SK-N-SH (cell line): ENCODE results near the gene DENND2C. TPM values are rescaled to one million over a fixed set of nuclear protein-coding genes. Genes with fewer than 3 reads are reported as not detected.

Source experiments
- CTCF ChIA-PET: fragments of 300-600, 350-600 bp; formaldehyde crosslinking; extraction: SDS; loops from one replicate; lab custom pipeline; 2021; lab: Yijun Ruan, JAX
- POLR2A ChIA-PET: fragments of 350-600 bp; sonication (Branson Sonifier 250); formaldehyde crosslinking; extraction: SDS; loops from one replicate; lab custom pipeline; 2020; ENCODE audit warnings: antibody characterized with exemption, inconsistent platforms; lab: Yijun Ruan, JAX
- DNase-seq: peaks from one replicate; pipeline ENCODE4 v3.0.0; 2012
- H2AFZ ChIP-seq: fragments of 200-600 bp; sonication (generic); 2 replicates; pipeline ENCODE4 v1.8.1; 2016; ENCODE audit warnings: antibody characterized with exemption, mild to moderate bottlenecking, low read depth
- H3F3A ChIP-seq: fragments of 200-600 bp; sonication (generic); replicated peaks from 2 replicates; pipeline ENCODE3; 2016; ENCODE audit warnings: antibody characterized with exemption, mild to moderate bottlenecking; ENCODE audit not compliant: insufficient read depth
- H3K27ac ChIP-seq, 2 experiments: fragments of 200-500 bp in 1 of 2; fragments of 200-600 bp in 1 of 2; sonication (Bioruptor generic) in 1 of 2; sonication (generic), shearing (Covaris generic) in 1 of 2; 2 replicates each; pipeline versions ENCODE4 v1.5.1 to v1.6.1; 2014 to 2016; ENCODE audit warnings: low read depth in 2 of 2, inconsistent platforms in 1 of 2, low read length in 1 of 2, mild to moderate bottlenecking in 1 of 2, mixed read lengths in 1 of 2
- H3K27me3 ChIP-seq: fragments of 200-600 bp; sonication (generic), shearing (Covaris generic); 2 replicates; pipeline ENCODE4 v1.6.1; 2016; ENCODE audit warnings: mixed run types; ENCODE audit not compliant: insufficient read depth
- H3K36me3 ChIP-seq, 2 experiments: fragments of 200-500 bp in 1 of 2; fragments of 200-600 bp in 1 of 2; sonication (Bioruptor generic) in 1 of 2; sonication (generic) in 1 of 2; replicated peaks in 1 of 2; 2 replicates each; pipeline versions ENCODE3 to v1.5.1; 2014 to 2016; ENCODE audit warnings: low read length in 1 of 2, mild to moderate bottlenecking in 1 of 2; ENCODE audit not compliant: insufficient read depth in 2 of 2, control insufficient read depth in 1 of 2
- H3K4me1 ChIP-seq, 2 experiments: fragments of 200-500 bp in 1 of 2; fragments of 200-600 bp in 1 of 2; sonication (Bioruptor generic) in 1 of 2; sonication (generic), shearing (Covaris generic) in 1 of 2; 2 replicates each; pipeline versions ENCODE4 v1.5.1 to v1.6.1; 2014 to 2016; ENCODE audit warnings: low read depth in 1 of 2, low read length in 1 of 2, mixed run types in 1 of 2; ENCODE audit not compliant: insufficient read depth in 2 of 2, control insufficient read depth in 1 of 2
- H3K4me2 ChIP-seq: fragments of 200-600 bp; sonication (generic), shearing (Covaris generic); 2 replicates; pipeline ENCODE4 v1.6.1; 2017; ENCODE audit warnings: mixed run types
- H3K4me3 ChIP-seq, 2 experiments: fragments of 200-500 bp in 1 of 2; fragments of 200-600 bp in 1 of 2; sonication (Bioruptor generic) in 1 of 2; sonication (generic), shearing (Covaris generic) in 1 of 2; 2 replicates each; pipeline versions ENCODE4 v1.5.1 to v1.8.1; 2014 to 2016; ENCODE audit warnings: low read depth in 2 of 2, inconsistent platforms in 1 of 2, low read length in 1 of 2, mild to moderate bottlenecking in 1 of 2, mixed read lengths in 1 of 2, moderate library complexity in 1 of 2
- H3K79me2 ChIP-seq: fragments of 200-600 bp; sonication (generic); 2 replicates; pipeline ENCODE4 v1.8.1; 2017; ENCODE audit warnings: mild to moderate bottlenecking; ENCODE audit not compliant: insufficient read depth
- H3K9ac ChIP-seq: fragments of 200-600 bp; sonication (generic); 2 replicates; pipeline ENCODE4 v1.6.1; 2017; ENCODE audit warnings: mixed run types
- H3K9me2 ChIP-seq: fragments of 200-600 bp; sonication (generic); 2 replicates; pipeline ENCODE4 v1.6.1; 2017; ENCODE audit warnings: mixed run types
- H3K9me3 ChIP-seq: fragments of 200-600 bp; sonication (generic); 2 replicates; pipeline ENCODE4 v1.6.1; 2017; ENCODE audit warnings: mixed run types, mild to moderate bottlenecking, moderate library complexity
- H4K20me1 ChIP-seq: fragments of 200-600 bp; sonication (generic); 2 replicates; pipeline ENCODE4 v1.6.1; 2017; ENCODE audit warnings: mild to moderate bottlenecking, mixed run types; ENCODE audit not compliant: insufficient read depth
- CHD2 ChIP-seq: fragments of 150-350 bp; IDR thresholded peaks from 2 replicates; pipeline ENCODE4 v1.6.1; 2018; ENCODE audit warnings: low read length; ENCODE audit not compliant: partially characterized antibody
- ELF1 ChIP-seq: IDR thresholded peaks from 2 replicates; pipeline ENCODE4 v1.4.0; 2012
- EP300 ChIP-seq, 2 experiments: IDR thresholded peaks; 2 replicates each; pipeline versions ENCODE4 v1.4.0 to v1.6.1; 2012; ENCODE audit warnings: borderline replicate concordance in 1 of 2, low read depth in 1 of 2, low read length in 1 of 2
- EZH2phosphoT487 ChIP-seq: fragments of 200-600 bp; sonication (generic); IDR thresholded peaks from 2 replicates; pipeline ENCODE4 v1.6.1; 2017; ENCODE audit warnings: low read depth, mixed run types, mild to moderate bottlenecking, antibody characterized with exemption, moderate library complexity, borderline replicate concordance
- FOXM1 ChIP-seq: IDR thresholded peaks from 2 replicates; pipeline ENCODE4 v1.4.0; 2012; ENCODE audit warnings: low read depth, mild to moderate bottlenecking
- GATA2 ChIP-seq: sonication (generic); formaldehyde crosslinking; IDR thresholded peaks from 2 replicates; pipeline ENCODE4 v1.5.0; 2020; ENCODE audit warnings: mild to moderate bottlenecking, missing genetic modification reagents
- IRF3 ChIP-seq: fragments of 150-350 bp; IDR thresholded peaks from 2 replicates; pipeline ENCODE4 v1.6.1; 2016; ENCODE audit warnings: mild to moderate bottlenecking, low read depth, low read length
- MEF2A ChIP-seq: IDR thresholded peaks from 2 replicates; pipeline ENCODE4 v1.4.0; 2012; ENCODE audit warnings: low read depth, borderline replicate concordance
- MXI1 ChIP-seq: IDR thresholded peaks from 2 replicates; pipeline ENCODE4 v1.6.1; 2012; ENCODE audit warnings: mild to moderate bottlenecking, low read depth, low read length, improper control_type of control experiment
- NRF1 ChIP-seq: IDR thresholded peaks from 2 replicates; pipeline ENCODE4 v1.6.1; 2012; ENCODE audit warnings: low read depth, mild to moderate bottlenecking, low read length
- PBX3 ChIP-seq: IDR thresholded peaks from 2 replicates; pipeline ENCODE4; 2012
- RCOR1 ChIP-seq: fragments of 150-350 bp; IDR thresholded peaks from 2 replicates; pipeline ENCODE4 v1.6.1; 2017; ENCODE audit warnings: antibody characterized with exemption, low read length
- REST ChIP-seq: IDR thresholded peaks from 2 replicates; pipeline ENCODE4 v1.6.1; 2012; ENCODE audit warnings: mild to moderate bottlenecking, low read depth, low read length, moderate library complexity
- RFX5 ChIP-seq: IDR thresholded peaks from 2 replicates; pipeline ENCODE4 v1.6.1; 2012; ENCODE audit warnings: mild to moderate bottlenecking, improper control_type of control experiment, low read length
- SIN3A ChIP-seq: IDR thresholded peaks from 2 replicates; pipeline ENCODE4 v1.6.1; 2012; ENCODE audit warnings: low read depth, mild to moderate bottlenecking, low read length, moderate library complexity, borderline replicate concordance
- ZBTB33 ChIP-seq: IDR thresholded peaks from 2 replicates; pipeline ENCODE4 v1.4.0; 2012; ENCODE audit warnings: low read depth, borderline replicate concordance
- WGBS: methylation state at CpG from one replicate; pipeline ENCODE4 v1.1.6; 2017; ENCODE audit warnings: low lambda C conversion rate; 5-methylcytosine and 5-hydroxymethylcytosine counted together
- polyA plus RNA-seq, 3 experiments: library from polyadenylated mRNA; depleted of rRNA; stranded (reverse); fragments of >200 nt; gene quantifications; 2 replicates each; pipeline ENCODE4 v1.2.3, GENCODE V29; 2012

Gene DENND2C
- polyA plus RNA-seq, 1 of the 3 experiments (the other 2 are of a cell fraction) = 0.03 TPM

- TF ChIP-seq PBX3 = no peak
- no peak for TF ChIP-seq ELF1
- TF ChIP-seq MXI1 = no peak
- TF ChIP-seq IRF3 = no peak
- TF ChIP-seq EZH2phosphoT487 = no peak
- TF ChIP-seq NRF1 = no peak
- TF ChIP-seq CHD2 = no peak
These were observed 7.8 kb upstream of the DENND2C start (continued) for GRCh38 chr1:114677691-114678090.

GRCh38 chr1:114676115-114676514 lies 6.3 kb upstream of the DENND2C start:
- Histone ChIP-seq H3K36me3 (no peaks in the 10 kb centered on the region), H2AFZ (no peak overlapping the region), H3K4me2 (no peak overlapping the region), H3K9me3 (no peaks in the 10 kb centered on the region), H3K9ac (no peak overlapping the region), H3K27ac (no peak overlapping the region), H3K27me3 (peaks cover 56% of the 10 kb centered on the region), H3K4me3 (no peak overlapping the region), H3K79me2 (no peaks in the 10 kb centered on the region), H4K20me1 (no peaks in the 10 kb centered on the region), H3F3A (no peaks in the 10 kb centered on the region), H3K9me2 (no peaks in the 10 kb centered on the region), H3K4me1 (no peaks in the 10 kb centered on the region)
- no peak for DNase-seq
- WGBS = 3% methylated on average over 1 of the region's 1 CpG
- ChIA-PET POLR2A (no interaction called here), CTCF (interaction anchor here (1.5 kb wide), 1 partner anchor 14 kb away, joined by 4 read pairs; no protein-coding TSS in a partner anchor)
- TF ChIP-seq SIN3A (no peak), CHD2 (no peak), MEF2A (no peak), EZH2phosphoT487 (no peak), GATA2 (CRISPR knock-in tag) (no peak), RFX5 (no peak)

GRCh38 chr1:114671939-114672275 lies 2.1 kb upstream of the DENND2C start:
- Histone ChIP-seq H3K4me3 (no peak overlapping the region), H3K36me3 (no peaks in the 10 kb centered on the region), H2AFZ (no peak overlapping the region), H3K79me2 (no peaks in the 10 kb centered on the region), H3K4me2 (no peak overlapping the region), H3K27me3 (peaks cover 20% of the 10 kb centered on the region), H3K4me1 (peaks cover 0 to 9% of the 10 kb centered on the region in 2 experiments; a peak in 1 of 4 replicates), H3K9ac (no peak overlapping the region), H3K9me2 (no peaks in the 10 kb centered on the region), H3K9me3 (no peaks in the 10 kb centered on the region), H3F3A (no peaks in the 10 kb centered on the region), H3K27ac (no peak overlapping the region), H4K20me1 (no peaks in the 10 kb centered on the region)
- no peak for DNase-seq
- WGBS = 52% methylated on average over 7 of the region's 7 CpGs
- ChIA-PET CTCF (interaction anchor here (0.8 to 1.5 kb wide), 8 partner anchors 16 to 694 kb away, joined by 3 to 11 read pairs (median 4); no protein-coding TSS in a partner anchor), POLR2A (no interaction called here)
- TF ChIP-seq RCOR1 (no peak), NRF1 (no peak), REST (no peak), ZBTB33 (no peak), FOXM1 (no peak), ELF1 (no peak), EP300 (IDR thresholded peaks at IDR 0.05; ENCODE audit: borderline replicate concordance in 1 of 2, low read depth in 1 of 2, low read length in 1 of 2) (no peak)
